ENCODE measurements around the gene DYRK1B. TPM values are rescaled to one million over a fixed set of nuclear protein-coding genes. Genes with fewer than 3 reads are reported as not detected.
"Not testable (repeated sequence)": the region's sequence is repeated elsewhere in the genome, so short reads cannot be mapped to it uniquely, and the experiment has no call there.

The DYRK1B gene
- total and polyA plus RNA-seq, 12 donors: 7.3 to 43.5 (median 29.3) TPM

- intact Hi-C loops (cut with DNase I): no loop called here
- TF ChIP-seq CTCF (IDR thresholded peaks at IDR 0.05): no peak
- 79 to 100% methylated on average over 1 of the region's 1 CpG for WGBS, 2 donors
- Histone ChIP-seq H3K9me3 (no peaks in the 10 kb centered on the region), H3K27ac (no peak overlapping the region), H3K4me1 (no peaks in the 10 kb centered on the region), H3K36me3 (no peaks in the 10 kb centered on the region), H3K4me3 (no peak overlapping the region), H3K27me3 (peaks cover 0 to 19% (median 8%) of the 10 kb centered on the region in 7 donors)
- no peak for ATAC-seq
- DNase-seq: no peak
Measured at GRCh38 chr19:39878398-39878797, 44.4 kb upstream of the DYRK1B start.

GRCh38 chr19:39877982-39878381, 44.0 kb upstream of the DYRK1B start:
- H3K36me3 ChIP-seq; intact Hi-C loops (cut with DNase I); H3K27ac ChIP-seq; H3K9me3 ChIP-seq; H3K4me3 ChIP-seq; H3K4me1 ChIP-seq; DNase-seq; ATAC-seq: not testable (repeated sequence)
- H3K27me3 ChIP-seq: peaks cover 0 to 19% (median 8%) of the 10 kb centered on the region in 7 donors
- WGBS, 2 donors: 89 to 90% methylated on average over 15 of the region's 17 CpGs

- H3K9me3 ChIP-seq; intact Hi-C loops (cut with DNase I); H3K36me3 ChIP-seq; ATAC-seq; H3K4me3 ChIP-seq; H3K4me1 ChIP-seq; DNase-seq; H3K27ac ChIP-seq: not testable (repeated sequence)
- 55 to 65% methylated on average over 9 to 14 of the region's 14 CpGs for WGBS, 2 donors
- peaks cover 0 to 19% (median 8%) of the 10 kb centered on the region in 7 donors for H3K27me3 ChIP-seq
Measured at GRCh38 chr19:39877488-39877887, 43.5 kb upstream of the DYRK1B start.

- ATAC-seq; H3K36me3 ChIP-seq; H3K4me1 ChIP-seq; DNase-seq; intact Hi-C loops (cut with DNase I); H3K27ac ChIP-seq; H3K9me3 ChIP-seq; H3K4me3 ChIP-seq: not testable (repeated sequence)
- H3K27me3 ChIP-seq: peaks cover 0 to 19% (median 8%) of the 10 kb centered on the region in 7 donors
- 90% methylated on average over 2 of the region's 11 CpGs for WGBS, 2 donors
Measured at GRCh38 chr19:39876486-39876885, 42.5 kb upstream of the DYRK1B start.

GRCh38 chr19:39875401-39875864, 41.5 kb upstream of the DYRK1B start:
- ATAC-seq, DNase-seq: not testable (repeated sequence)
- 33 to 46% methylated on average over 31 to 43 of the region's 43 CpGs for WGBS, 2 donors

GRCh38 chr19:39874404-39874803, 40.4 kb upstream of the DYRK1B start:
- Histone ChIP-seq H3K27me3 (peaks cover 0 to 19% (median 8%) of the 10 kb centered on the region in 7 donors), H3K9me3 (no peaks in the 10 kb centered on the region), H3K4me3 (no peak overlapping the region), H3K36me3 (no peaks in the 10 kb centered on the region), H3K27ac (no peak overlapping the region), H3K4me1 (no peaks in the 10 kb centered on the region)
- intact Hi-C loops (cut with DNase I): no loop called here
- WGBS, 2 donors: 89 to 92% methylated on average over 1 of the region's 1 CpG
- ATAC-seq (no peak), DNase-seq (no peak)
- TF ChIP-seq CTCF (IDR thresholded peaks at IDR 0.05): no peak

More at GRCh38 chr19:39875401-39875864, 41.5 kb upstream of the DYRK1B start:
- H3K9me3 ChIP-seq; intact Hi-C loops (cut with DNase I); H3K4me3 ChIP-seq; H3K36me3 ChIP-seq; H3K4me1 ChIP-seq; H3K27ac ChIP-seq: not testable (repeated sequence)
- peaks cover 0 to 19% (median 8%) of the 10 kb centered on the region in 7 donors for H3K27me3 ChIP-seq

All from heart right ventricle (tissue), 16 donors.